Measurements from ENCODE around the gene COTL1.

COTL1 gene

GRCh38 chr16:84547546-84548061, 70.3 kb downstream of the COTL1 start:
- peak; percentile 68 for DNase-seq

- no peak for DNase-seq
Observed at GRCh38 chr16:84546669-84547545, 71.0 kb downstream of the COTL1 start.

DNA sequence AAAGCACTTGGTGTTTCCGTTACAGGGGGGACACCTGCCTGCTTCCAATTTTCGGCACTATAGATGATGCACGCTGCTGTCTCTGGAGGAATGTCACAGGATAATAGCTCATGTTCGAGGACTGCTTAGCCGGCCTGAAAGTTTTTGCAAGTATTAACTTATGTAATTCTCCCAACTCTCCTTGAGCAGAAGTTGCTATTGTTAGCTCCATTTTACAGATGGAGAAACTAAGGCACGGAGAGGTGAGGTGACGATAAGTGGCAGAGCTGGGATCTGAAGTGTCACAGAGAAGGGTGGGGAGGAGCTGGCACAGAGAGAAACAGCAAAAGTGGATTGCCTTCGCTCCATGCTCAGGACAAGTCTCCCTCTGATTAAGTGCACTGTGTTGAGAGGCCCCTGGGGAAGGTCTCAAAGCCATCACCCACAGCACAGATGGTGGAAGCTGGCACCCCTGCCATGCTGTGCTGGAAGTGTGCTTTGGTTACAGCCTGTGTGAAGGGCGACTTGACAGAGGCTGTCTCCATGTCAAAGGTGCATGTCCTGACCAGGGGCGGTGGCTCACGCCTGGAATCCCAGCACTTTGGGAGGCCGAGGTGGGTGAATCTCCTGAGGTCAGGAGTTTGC, 72.7 kb downstream of the COTL1 start:
- no peak for DNase-seq

- peak; percentile 71 for DNase-seq
Observed at GRCh38 chr16:84544031-84544773, 73.7 kb downstream of the COTL1 start.

DNA sequence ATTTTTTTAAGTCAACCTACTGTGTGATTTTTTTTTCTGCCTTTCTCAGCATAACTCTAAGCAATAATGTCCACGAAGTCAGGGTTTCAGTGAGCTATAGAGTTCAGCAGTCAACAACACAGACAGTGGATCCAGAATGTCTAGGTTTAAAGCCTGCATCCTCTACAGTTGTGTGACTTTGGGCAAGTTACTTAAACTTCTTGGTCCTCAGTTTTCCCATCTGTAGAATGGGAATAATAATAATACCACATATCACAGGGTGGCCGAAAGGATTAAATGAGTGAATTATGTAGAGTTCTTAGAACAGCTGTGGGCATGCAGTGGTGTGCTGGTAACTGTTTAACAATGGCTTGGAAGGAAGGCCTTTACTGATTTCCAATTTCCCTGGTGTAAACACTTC, 74.6 kb downstream of the COTL1 start:
- no peak for DNase-seq

DNA sequence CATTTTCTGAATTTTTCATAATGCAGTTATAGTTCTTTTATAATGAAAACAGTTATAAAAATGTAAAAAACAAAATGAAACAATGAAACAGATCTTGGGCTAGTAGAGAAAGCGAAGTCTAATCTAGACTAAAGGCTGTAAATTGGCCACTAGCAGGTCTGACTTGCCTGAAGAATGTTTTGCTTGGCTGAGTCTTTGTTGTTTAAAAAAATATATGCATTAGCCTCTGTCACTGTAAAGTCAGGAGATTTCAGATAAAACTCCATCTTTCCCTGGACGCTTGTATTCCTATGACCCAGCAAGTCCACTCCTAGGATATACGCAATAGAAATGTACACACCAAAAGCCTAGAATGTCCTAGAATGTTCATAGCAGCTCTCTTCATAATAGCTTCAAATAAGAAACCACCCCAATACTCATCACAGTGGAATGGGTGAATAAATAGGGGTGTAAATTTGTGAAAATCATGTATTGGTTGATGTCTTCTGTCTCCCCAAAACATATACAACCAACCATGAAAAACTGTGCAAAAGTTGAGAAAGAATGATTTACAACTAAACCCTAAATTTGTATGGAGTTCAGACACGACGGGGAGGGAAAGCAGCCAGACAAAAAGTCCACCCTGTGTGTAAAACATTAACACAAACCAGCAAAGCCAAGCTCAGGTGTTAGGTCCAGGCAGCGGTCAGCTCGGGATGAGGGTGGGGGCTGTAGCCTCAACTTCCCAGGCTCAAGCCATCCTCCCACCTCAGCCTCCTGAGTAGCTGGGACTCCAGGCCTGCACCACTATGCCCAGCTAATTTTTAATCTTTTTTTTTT, 75.7 kb downstream of the COTL1 start:
- no peak for DNase-seq

- DNase-seq = no peak
Observed at GRCh38 chr16:84540194-84540593, 77.7 kb downstream of the COTL1 start.

DNA sequence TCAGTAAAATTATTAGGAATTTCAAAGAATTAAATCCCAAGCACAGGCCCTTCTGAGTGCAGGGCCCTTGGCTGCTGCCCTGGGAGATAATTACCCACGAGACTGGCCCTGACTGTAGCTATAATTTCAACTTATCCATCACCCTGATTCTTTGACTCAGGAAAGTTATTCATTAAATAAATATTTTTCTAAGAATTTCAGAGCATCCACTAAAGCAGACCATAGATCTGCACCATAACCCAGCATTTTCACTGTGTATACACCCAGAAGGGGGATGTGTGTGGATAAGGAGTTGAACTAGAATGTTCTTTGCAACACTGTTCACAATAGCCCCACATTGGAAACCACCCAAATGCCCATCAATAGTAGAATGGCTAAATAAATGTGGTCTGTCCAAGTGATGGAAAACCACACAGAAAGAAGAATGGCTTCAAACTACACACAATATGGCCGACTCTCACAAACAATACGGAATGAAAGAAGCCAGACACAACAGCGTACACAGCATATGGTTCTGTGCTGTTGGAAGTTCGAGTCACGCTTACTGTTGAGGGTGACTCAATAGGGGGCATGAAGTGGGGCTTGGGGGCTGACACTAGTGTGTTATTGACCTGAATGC, 79.5 kb downstream of the COTL1 start:
- DNase-seq = no peak

DNA sequence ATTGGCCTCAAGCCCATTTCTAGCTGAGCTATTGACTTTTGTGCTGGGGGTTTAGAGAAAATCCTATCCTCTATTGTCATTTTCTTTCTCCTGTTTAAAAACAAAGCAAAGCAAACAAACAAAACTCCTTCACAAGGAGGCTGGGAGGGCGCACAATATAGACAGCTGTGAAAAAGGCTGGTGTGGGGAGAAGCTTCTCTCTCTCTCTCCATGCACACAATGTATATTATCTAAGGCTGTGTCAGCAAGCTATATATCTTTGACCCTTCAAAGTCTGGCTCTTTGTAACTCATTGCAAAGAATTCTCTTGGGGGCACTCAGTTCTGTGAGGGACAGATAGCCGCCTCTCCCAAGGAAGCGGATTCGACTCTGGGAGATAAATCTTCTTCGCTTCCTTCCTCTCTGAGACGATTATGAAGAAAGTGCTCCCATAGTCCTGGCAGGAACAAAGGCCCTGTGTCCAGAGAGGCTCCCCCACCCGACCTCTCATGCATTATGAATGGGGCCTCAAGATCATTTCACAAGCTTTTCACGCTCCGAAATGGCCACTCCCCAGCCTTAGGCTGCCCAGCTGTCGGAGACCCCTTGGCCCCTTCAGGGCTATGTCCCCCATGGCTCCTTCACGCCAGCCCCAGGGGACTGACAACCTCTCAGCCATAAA, 80.3 kb downstream of the COTL1 start:
- no peak for DNase-seq

DNA sequence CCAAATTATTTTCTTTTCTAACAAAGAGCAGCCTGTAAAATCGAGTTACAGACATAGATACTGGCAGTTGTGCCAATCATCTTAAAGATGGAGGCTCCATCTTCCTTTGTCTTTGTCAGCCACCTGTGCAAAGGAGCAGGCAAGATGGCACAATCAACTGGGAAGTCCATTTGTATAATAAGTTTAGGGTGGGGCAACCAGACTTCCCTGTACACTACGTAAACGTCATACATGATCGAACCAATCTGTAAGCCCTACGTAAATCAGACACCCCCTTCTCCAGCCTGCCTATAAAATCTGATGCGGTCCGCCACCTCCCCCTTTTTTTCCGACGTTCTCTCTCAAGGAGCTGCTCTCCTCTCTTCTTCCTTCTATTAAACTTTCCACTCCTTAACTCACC, 82.0 kb downstream of the COTL1 start:
- DNase-seq = no peak

GRCh38 chr16:84535408-84535807, 82.5 kb downstream of the COTL1 start:
- DNase-seq = no peak

DNA sequence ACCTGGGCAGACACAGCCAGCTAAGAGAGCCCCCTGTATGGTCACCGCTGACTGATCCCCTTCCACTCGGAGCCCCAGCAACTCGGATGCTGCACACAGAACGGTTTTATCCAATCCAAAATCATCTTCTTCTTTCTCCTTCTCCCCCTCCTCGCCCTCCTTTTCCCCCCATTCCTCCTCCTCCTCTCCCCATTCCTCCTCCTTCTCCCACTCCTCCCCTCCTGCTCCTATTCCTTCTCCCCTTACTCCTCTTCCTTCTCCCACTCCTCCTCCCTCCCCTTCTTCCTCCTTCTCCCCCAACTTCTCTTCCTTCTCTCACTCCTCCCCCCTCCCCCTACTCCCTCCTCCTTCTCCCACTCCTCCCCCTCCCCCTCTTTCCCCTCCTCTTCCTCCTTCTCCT, 83.1 kb downstream of the COTL1 start:
- no peak for DNase-seq

DNA sequence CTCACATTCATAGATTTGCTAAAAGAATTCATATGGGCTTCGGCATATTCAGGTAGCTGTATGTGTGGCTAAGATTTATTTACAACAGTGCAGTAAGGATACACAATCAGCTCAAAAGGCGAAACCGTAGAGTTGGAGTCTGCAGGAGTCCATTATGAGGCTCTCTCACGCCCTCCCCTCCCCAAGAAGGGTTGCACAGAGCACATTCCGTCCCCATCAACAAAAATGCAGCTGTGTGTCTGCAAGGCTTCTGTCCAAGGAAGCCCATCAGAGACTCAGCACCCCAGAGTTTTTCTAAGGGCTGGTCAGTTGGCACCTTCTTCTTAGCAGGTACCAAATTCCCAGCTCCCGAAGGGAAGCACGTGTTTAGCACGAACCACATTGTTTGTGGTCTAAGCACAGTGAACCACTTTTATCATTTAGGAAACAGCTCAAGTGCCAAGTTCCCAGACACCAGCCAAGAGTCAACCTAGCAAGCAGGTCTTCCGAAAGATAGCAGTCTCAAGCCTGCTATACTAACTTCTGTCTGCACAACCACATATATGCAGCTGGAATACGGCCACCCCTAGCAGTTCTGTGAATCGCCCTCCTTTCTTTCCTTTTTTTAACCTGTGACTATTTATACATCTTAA, 84.9 kb downstream of the COTL1 start:
- DNase-seq = no peak

- no peak for DNase-seq
Observed at GRCh38 chr16:84532291-84532724, 85.6 kb downstream of the COTL1 start.

GRCh38 chr16:84531671-84532111, 86.2 kb downstream of the COTL1 start:
- no peak for DNase-seq

- no peak for DNase-seq
Observed at GRCh38 chr16:84530590-84530989, 87.3 kb downstream of the COTL1 start.

DNA sequence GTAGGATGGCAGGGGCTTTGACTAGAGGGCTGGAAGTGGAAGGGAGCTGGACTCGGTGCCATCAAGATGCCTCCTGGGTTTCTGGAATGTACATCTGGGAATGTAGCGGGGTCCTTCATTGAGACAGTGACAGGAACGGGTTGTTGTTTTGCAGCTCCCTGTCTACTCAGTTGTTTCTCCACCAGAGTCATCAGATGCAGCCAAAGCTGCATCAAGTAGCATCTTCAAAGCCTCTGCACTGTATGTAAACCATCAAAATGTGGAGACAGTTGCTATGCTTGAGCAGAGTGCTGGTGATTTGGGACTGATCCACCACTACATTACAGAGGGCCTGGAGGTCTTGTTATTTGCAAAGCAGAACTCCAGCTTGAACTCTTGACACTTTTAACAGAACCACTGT, 88.3 kb downstream of the COTL1 start:
- DNase-seq = no peak

DNA sequence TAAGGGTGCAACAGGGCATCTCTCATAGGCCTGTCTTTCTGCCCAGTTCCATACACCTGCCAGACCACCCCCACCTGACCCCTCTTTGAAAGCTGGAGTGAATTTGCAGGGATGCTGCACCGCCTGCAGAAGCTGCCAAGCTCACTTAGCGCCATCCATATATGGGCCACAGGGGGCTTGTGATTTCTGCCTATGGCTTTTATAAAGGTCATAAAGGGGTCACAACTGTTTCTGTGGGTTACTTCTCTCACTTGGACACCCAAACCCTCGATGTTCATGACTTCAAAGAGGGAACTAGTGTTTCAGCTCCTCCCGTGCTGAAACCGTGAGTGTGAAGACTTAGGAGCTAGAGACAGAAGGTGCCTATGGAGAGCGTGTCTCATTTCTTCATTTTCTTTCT, 89.6 kb downstream of the COTL1 start:
- DNase-seq = no peak

DNA sequence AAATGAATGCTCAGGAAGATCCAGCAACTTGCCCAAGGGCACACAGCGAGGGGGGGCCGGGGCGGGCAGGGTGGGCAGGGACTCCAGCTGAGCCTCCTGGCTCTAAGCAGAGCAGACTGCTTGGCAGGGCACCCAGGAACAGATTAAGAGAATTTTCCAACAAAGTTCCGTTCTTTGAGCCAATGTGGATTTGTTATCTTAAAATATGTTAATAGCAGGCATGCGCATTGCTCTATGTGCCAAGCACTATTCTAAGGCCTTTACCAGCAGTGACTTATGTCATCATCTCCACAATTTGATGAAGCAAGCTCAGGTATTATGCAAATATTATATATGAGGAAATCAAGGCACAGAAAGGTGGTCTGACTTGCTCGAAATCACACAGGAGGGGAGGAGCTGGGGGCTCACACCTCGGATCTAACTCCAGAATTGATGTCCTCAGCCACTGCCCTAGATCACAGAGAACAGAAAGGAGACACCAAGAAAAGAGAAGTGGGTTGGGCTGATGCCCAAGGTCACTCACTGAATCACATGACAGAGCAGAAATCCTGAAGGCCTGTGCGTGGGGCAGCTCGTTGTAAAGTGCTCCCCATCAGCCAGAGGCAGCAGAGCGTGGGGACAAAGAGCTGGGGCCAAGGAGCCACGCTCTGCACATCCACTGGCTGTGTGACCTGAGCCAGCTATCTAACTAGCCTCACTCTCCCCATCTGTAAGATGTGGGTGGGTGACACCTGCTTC, 90.2 kb downstream of the COTL1 start:
- no peak for DNase-seq
